ENCODE measurements around the gene AGR2. TPM values are rescaled to one million over a fixed set of nuclear protein-coding genes. Genes with fewer than 3 reads are reported as not detected.

The AGR2 gene
- total RNA-seq, 2 donors from 2014 or later, result not detected

DNA sequence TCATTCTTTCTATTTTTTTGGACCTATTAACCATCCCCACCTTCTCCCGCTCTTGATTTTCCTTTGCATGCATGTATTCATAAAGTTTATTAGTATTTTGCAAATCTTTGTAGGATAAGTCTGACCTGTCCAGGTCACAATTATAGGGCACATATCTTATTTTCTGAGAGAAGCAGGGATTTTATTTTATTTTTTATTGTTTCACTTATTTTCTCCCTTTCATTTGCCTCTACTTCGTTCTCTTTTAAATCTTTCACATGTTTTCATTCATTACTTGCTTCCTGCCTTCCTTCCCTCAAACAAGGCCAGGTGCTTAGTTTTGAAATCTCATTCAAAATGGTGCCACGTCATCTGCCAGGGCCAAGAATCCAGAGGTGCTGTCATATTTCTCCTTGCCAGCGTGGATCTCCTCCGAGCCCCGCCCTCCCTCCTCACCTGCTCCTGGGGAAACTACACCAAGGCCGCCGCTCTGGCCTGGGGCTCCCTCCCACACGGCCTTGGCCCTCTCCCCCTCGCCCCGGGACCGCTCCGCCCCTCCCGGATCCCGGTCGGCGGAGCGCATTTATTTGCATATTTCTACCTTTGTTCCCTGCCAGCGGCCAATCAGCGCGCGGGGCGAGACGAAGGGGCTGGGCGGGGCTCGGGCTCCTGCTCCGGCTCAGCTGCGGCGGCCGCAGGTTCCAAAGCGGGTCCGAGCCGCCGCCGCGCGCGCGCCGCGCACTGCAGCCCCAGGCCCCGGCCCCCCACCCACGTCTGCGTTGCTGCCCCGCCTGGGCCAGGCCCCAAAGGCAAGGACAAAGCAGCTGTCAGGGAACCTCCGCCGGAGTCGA lies 51.5 kb downstream of the AGR2 start, which contains the start of gene TSPAN13:
TSS of gene TSPAN13 (plus strand) at position 654 of the 830 bp plus-strand sequence. CDS start 213 bp downstream, outside the sequence.
- intact Hi-C loops (cut with DNase I), result no loop called here
- no peak for DNase-seq (ENCODE audit: low spot score)

GRCh38 chr7:16747102-16747501 lies 57.7 kb downstream of the AGR2 start:
- DNase-seq (ENCODE audit: low spot score), result no peak
- intact Hi-C loops (cut with DNase I), result no loop called here

DNA sequence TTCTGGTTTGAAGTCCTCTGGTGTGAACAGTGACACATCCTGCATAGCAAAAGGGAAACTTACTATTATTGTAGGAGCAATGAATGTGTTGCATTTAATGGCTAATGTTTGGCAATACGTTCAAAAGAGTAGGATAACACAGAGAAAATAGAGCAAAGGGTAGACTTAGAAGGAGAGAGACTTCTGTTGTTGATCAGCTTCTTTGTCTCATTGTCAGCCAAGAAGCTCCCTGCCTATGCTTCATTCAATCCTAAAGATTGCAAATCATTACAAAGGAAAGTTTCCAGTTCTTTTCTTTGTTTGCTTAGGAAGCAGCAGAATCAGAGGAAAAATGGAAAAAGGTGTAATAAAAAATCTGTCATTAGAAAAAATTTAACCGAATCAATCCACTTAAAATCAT lies 59.2 kb downstream of the AGR2 start:
- intact Hi-C loops (cut with DNase I), result no loop called here
- no peak for DNase-seq (ENCODE audit: low spot score)

- intact Hi-C loops (cut with DNase I), result no loop called here
- DNase-seq (ENCODE audit: low spot score), result no peak
Measured at GRCh38 chr7:16744518-16745250, 60.1 kb downstream of the AGR2 start.

- DNase-seq (ENCODE audit: low spot score), result no peak
- intact Hi-C loops (cut with DNase I), result no loop called here
Measured at GRCh38 chr7:16743236-16743635, 61.6 kb downstream of the AGR2 start.

DNA sequence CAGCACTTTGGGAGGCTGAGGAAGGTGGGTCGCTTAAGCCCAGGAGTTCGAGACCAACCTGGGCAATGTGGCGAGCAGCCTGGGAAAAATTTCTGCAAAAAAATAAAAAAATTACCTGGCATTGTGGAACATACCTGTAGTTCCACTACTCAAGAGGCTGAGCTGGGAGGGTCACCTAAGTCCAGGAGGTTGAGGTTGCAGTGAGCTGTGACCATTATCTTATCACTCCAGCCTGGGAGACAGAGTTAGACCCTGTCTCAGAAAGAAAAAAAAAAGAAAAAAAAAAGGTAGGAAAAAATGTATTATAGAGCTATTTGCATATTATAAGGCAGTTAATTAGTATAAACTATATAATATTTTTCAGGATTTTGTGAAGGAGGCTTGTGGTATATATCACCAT lies 62.3 kb downstream of the AGR2 start:
- intact Hi-C loops (cut with DNase I), result no loop called here

More for the DNA sequence above, 62.3 kb downstream of the AGR2 start:
- no peak for DNase-seq (ENCODE audit: low spot score)

Other genes with a start within 250 kb of the AGR2 start
- gene ANKMY2, start 159.2 kb downstream of the AGR2 start, total RNA-seq, result 10 to 100 TPM; 14.6 to 14.8 TPM
- 10 to 100 TPM; 25.1 to 31.3 TPM for gene BZW2, start 158.8 kb downstream of the AGR2 start, total RNA-seq
- 1 to 10 TPM; 7.8 to 8.5 TPM for gene TSPAN13, start 51.2 kb downstream of the AGR2 start, total RNA-seq
- not detected for gene AGR3, start 77.0 kb upstream of the AGR2 start, total RNA-seq

Measured in posterior vena cava (tissue), 2 donors.